DOHH2 (cell line): ENCODE measurements around the gene UQCC5.

ENCODE experiments used
- H3F3A ChIP-seq: fragments of 200-600 bp; sonication (generic), shearing (Covaris generic); 2 replicates; pipeline ENCODE4 v1.6.0; 2016; ENCODE audit warnings: antibody characterized with exemption, mild to moderate bottlenecking; ENCODE audit not compliant: control insufficient read depth, insufficient read depth
- H3K27ac ChIP-seq: fragments of 200-600 bp; sonication (generic); 2 replicates; pipeline ENCODE4 v1.5.1; 2014; ENCODE audit warnings: low read depth, mild to moderate bottlenecking, low read length, moderate library complexity
- H3K27me3 ChIP-seq: fragments of 200-600 bp; sonication (generic); 2 replicates; pipeline ENCODE4 v1.6.1; 2014; ENCODE audit warnings: mild to moderate bottlenecking, low read length, mixed read lengths; ENCODE audit not compliant: control insufficient read depth
- H3K36me3 ChIP-seq: fragments of 200-600 bp; sonication (generic); 2 replicates; pipeline ENCODE4 v1.6.1; 2014; ENCODE audit warnings: mild to moderate bottlenecking, low read length, moderate library complexity, mixed read lengths; ENCODE audit not compliant: control insufficient read depth
- H3K4me1 ChIP-seq: fragments of 200-600 bp; sonication (generic); 2 replicates; pipeline ENCODE4 v1.6.1; 2014; ENCODE audit warnings: mild to moderate bottlenecking, low read length, mixed read lengths; ENCODE audit not compliant: control insufficient read depth
- H3K4me2 ChIP-seq: fragments of 200-600 bp; sonication (generic); 2 replicates; pipeline ENCODE4 v1.6.0; 2014; ENCODE audit warnings: mild to moderate bottlenecking, low read length, moderate library complexity
- H3K4me3 ChIP-seq: fragments of 200-600 bp; sonication (generic); 2 replicates; pipeline ENCODE4 v1.5.1; 2014; ENCODE audit warnings: mild to moderate bottlenecking, low read length, mixed read lengths
- H3K79me2 ChIP-seq: fragments of 200-600 bp; sonication (generic); 2 replicates; pipeline ENCODE4 v1.6.1; 2014; ENCODE audit warnings: mild to moderate bottlenecking, low read length, mixed read lengths; ENCODE audit not compliant: control insufficient read depth
- H3K9me2 ChIP-seq: fragments of 200-600 bp; sonication (generic); replicated peaks from 2 replicates; pipeline ENCODE4 v1.6.1; 2014; ENCODE audit warnings: mild to moderate bottlenecking, low read length, mixed read lengths; ENCODE audit not compliant: control insufficient read depth
- H3K9me3 ChIP-seq: fragments of 200-600 bp; sonication (generic); 2 replicates; pipeline ENCODE4 v1.6.1; 2014; ENCODE audit warnings: antibody characterized with exemption, low read length, mixed read lengths; ENCODE audit not compliant: control insufficient read depth, insufficient read depth
- H4K20me1 ChIP-seq: fragments of 200-600 bp; sonication (generic); 2 replicates; pipeline ENCODE4 v1.6.0; 2014; ENCODE audit warnings: low read depth, mild to moderate bottlenecking, antibody characterized with exemption, low read length, moderate library complexity; ENCODE audit not compliant: control insufficient read depth, insufficient read depth
- CTCF ChIP-seq: fragments of 200-600 bp; sonication (generic); IDR thresholded peaks from one replicate; pipeline ENCODE4 v1.5.1; 2014; ENCODE audit warnings: antibody characterized with exemption, mild to moderate bottlenecking, low read depth, low read length; ENCODE audit not compliant: poor library complexity, severe bottlenecking
- EZH2phosphoT487 ChIP-seq: fragments of 200-600 bp; sonication (generic); IDR thresholded peaks from 2 replicates; pipeline ENCODE4 v1.6.1; 2017; ENCODE audit warnings: borderline replicate concordance, mild to moderate bottlenecking, antibody characterized with exemption, low read length, moderate library complexity, mixed read lengths

UQCC5 gene

GRCh38 chr3:52532517-52532837 lies 3.9 kb upstream of the UQCC5 start:
- no peak overlapping the region for H3K27ac ChIP-seq
- TF ChIP-seq EZH2phosphoT487: no peak
- no peak for TF ChIP-seq CTCF
- no peaks in the 10 kb centered on the region for H3K27me3 ChIP-seq
- H3K4me2 ChIP-seq: peak overlapping the region; percentile 99
- no peaks in the 10 kb centered on the region for H3K9me3 ChIP-seq
- peaks cover 31% of the 10 kb centered on the region for H3K4me1 ChIP-seq
- H3F3A ChIP-seq: peaks cover 9% of the 10 kb centered on the region
- H3K36me3 ChIP-seq: peaks cover 42% of the 10 kb centered on the region
- peak overlapping the region; percentile 93 for H3K4me3 ChIP-seq
- peaks cover 46% of the 10 kb centered on the region for H3K79me2 ChIP-seq
- no peaks in the 10 kb centered on the region for H3K9me2 ChIP-seq
- H4K20me1 ChIP-seq: peaks cover 9% of the 10 kb centered on the region; the same call in 1 of the 2 replicates

GRCh38 chr3:52532838-52533622 lies 3.4 kb upstream of the UQCC5 start:
- Histone ChIP-seq H3F3A (peaks cover 9% of the 10 kb centered on the region), H3K79me2 (peaks cover 51% of the 10 kb centered on the region), H3K27ac (no peak overlapping the region), H3K4me1 (peaks cover 36% of the 10 kb centered on the region), H3K27me3 (no peaks in the 10 kb centered on the region), H3K9me3 (no peaks in the 10 kb centered on the region), H3K4me3 (peak overlapping the region; percentile 93), H3K36me3 (peaks cover 41% of the 10 kb centered on the region), H4K20me1 (peaks cover 14% of the 10 kb centered on the region; the same call in 1 of the 2 replicates), H3K4me2 (peak overlapping the region; percentile 99), H3K9me2 (no peaks in the 10 kb centered on the region)
- no peak for TF ChIP-seq EZH2phosphoT487

GRCh38 chr3:52533623-52534280 lies 2.7 kb upstream of the UQCC5 start, which contains the start of gene NT5DC2:
TSS of gene NT5DC2 (minus strand) at chr3:52533857. CDS start at chr3:52533737, 120 bp downstream.
- H3K27me3 ChIP-seq: no peaks in the 10 kb centered on the region
- no peak within 1 kb of the TSS for H3K27ac ChIP-seq
- H3F3A ChIP-seq: peaks cover 9% of the 10 kb centered on the region
- no peaks in the 10 kb centered on the region for H3K9me2 ChIP-seq
- H3K9me3 ChIP-seq: no peaks in the 10 kb centered on the region
- H3K4me1 ChIP-seq: peaks cover 44% of the 10 kb centered on the region
- peaks cover 36% of the 10 kb centered on the region for H3K36me3 ChIP-seq
- TF ChIP-seq EZH2phosphoT487 (no peak), CTCF (peak; percentile 10)
- H4K20me1 ChIP-seq: peaks cover 16% of the 10 kb centered on the region; the same call in 1 of the 2 replicates
- peaks cover 59% of the 10 kb centered on the region for H3K79me2 ChIP-seq
- H3K4me3 ChIP-seq: peak within 1 kb of the TSS; percentile 93
- H3K4me2 ChIP-seq: peak within 1 kb of the TSS; percentile 99
